AG08396 (cell line): ENCODE data around the gene SCAANT1.

Source experiments
- DNase-seq: peaks from one replicate; pipeline ENCODE4 v3.0.0; 2012; ENCODE audit warnings: low spot score, mixed read lengths

SCAANT1 gene

GRCh38 chr3:63900459-63900858 lies 11.7 kb downstream of the SCAANT1 start:
- no peak for DNase-seq

- no peak for DNase-seq
These were observed 12.2 kb downstream of the SCAANT1 start for GRCh38 chr3:63900010-63900409.

GRCh38 chr3:63896332-63897030 lies 15.7 kb downstream of the SCAANT1 start:
- DNase-seq: no peak

- no peak for DNase-seq
These were observed 16.6 kb downstream of the SCAANT1 start for GRCh38 chr3:63895422-63896189.

- no peak for DNase-seq
These were observed 19.3 kb downstream of the SCAANT1 start for GRCh38 chr3:63892773-63893352.

- DNase-seq: no peak
These were observed 20.7 kb downstream of the SCAANT1 start for GRCh38 chr3:63891518-63891917.

- DNase-seq: no peak
These were observed 25.3 kb downstream of the SCAANT1 start for GRCh38 chr3:63886858-63887257.

- no peak for DNase-seq
These were observed 31.5 kb downstream of the SCAANT1 start for GRCh38 chr3:63880653-63881052.

- no peak for DNase-seq
These were observed 33.7 kb downstream of the SCAANT1 start for GRCh38 chr3:63878394-63879060.

GRCh38 chr3:63877737-63878393 lies 34.3 kb downstream of the SCAANT1 start:
- DNase-seq: peak; percentile 48

GRCh38 chr3:63876260-63876659 lies 35.9 kb downstream of the SCAANT1 start:
- DNase-seq: no peak

GRCh38 chr3:63875510-63875909 lies 36.7 kb downstream of the SCAANT1 start:
- no peak for DNase-seq

GRCh38 chr3:63874769-63875168 lies 37.4 kb downstream of the SCAANT1 start:
- no peak for DNase-seq

- peak; percentile 61 for DNase-seq
These were observed 39.9 kb downstream of the SCAANT1 start for GRCh38 chr3:63872135-63872924.

- DNase-seq: no peak
These were observed 41.6 kb downstream of the SCAANT1 start for GRCh38 chr3:63870615-63871005.

GRCh38 chr3:63869940-63870614 lies 42.1 kb downstream of the SCAANT1 start:
- no peak for DNase-seq

- DNase-seq: no peak
These were observed 45.0 kb downstream of the SCAANT1 start for GRCh38 chr3:63867225-63867624.

GRCh38 chr3:63864965-63865327 lies 47.2 kb downstream of the SCAANT1 start:
- DNase-seq: no peak

- DNase-seq: peak; percentile 67
These were observed 47.9 kb downstream of the SCAANT1 start for GRCh38 chr3:63864008-63864964.
